HCT116 (cell line): ENCODE measurements around the gene TEAD2. TPM values are rescaled to one million over a fixed set of nuclear protein-coding genes. Genes with fewer than 3 reads are reported as not detected.

Source experiments
- ATAC-seq: fragments of 200-7000 bp; cut with Tn5 transposase; 2 replicates; pipeline ENCODE4 v1.9.1; 2020; ENCODE audit warnings: mild to moderate bottlenecking, moderate library complexity
- BruUV-seq: library from RNA; stranded (reverse); fragments of 400-500 nt; replicated peaks from 2 replicates; lab custom pipeline; 2021; lab: Mats Ljungman, UMichigan
- CTCF ChIA-PET: fragments of 300-600 bp; sonication (Branson Sonifier 250); formaldehyde crosslinking; loops from one replicate; lab custom pipeline; 2021; ENCODE audit warnings: antibody characterized with exemption; lab: Charles Lee
- POLR2A ChIA-PET: fragments of 300-600, 350-600 bp; sonication (Branson Sonifier 250); formaldehyde crosslinking; loops from one replicate; lab custom pipeline; 2021; ENCODE audit warnings: antibody characterized with exemption; lab: Charles Lee
- RAD21 ChIA-PET, 2 experiments: fragments of 300-600 bp; sonication (Branson Sonifier 250); formaldehyde crosslinking; loops; one replicate each; lab custom pipeline; 2023; ENCODE audit warnings: low total read pairs in 2 of 2; ENCODE audit not compliant: uncharacterized antibody in 2 of 2, unreplicated experiment in 2 of 2, low non-redundant PET in 1 of 2; lab: Charles Lee
- DNase-seq: peaks from one replicate; pipeline ENCODE4 v3.0.0-alpha.2; 2010; ENCODE audit warnings: low read depth, low spot score
- H2AFZ ChIP-seq: fragments of 200-600 bp; shearing (Covaris generic), sonication (generic); 2 replicates; pipeline ENCODE4 v1.6.1; 2017; ENCODE audit warnings: low read depth, mixed run types, mixed read lengths, antibody characterized with exemption, low read length; ENCODE audit not compliant: poor library complexity, severe bottlenecking
- H3K27ac ChIP-seq: 2 replicates; pipeline ENCODE4 v1.5.1; 2012; ENCODE audit warnings: low read depth, low read length
- H3K27me3 ChIP-seq: fragments of 200-600 bp; sonication (generic); 2 replicates; pipeline ENCODE4 v1.6.1; 2016; ENCODE audit warnings: mixed run types, low read length, mixed read lengths; ENCODE audit not compliant: insufficient read depth
- H3K36me3 ChIP-seq, 2 experiments: fragments of 200-500 bp in 1 of 2; fragments of 200-600 bp in 1 of 2; sonication (Bioruptor generic) in 1 of 2; sonication (generic) in 1 of 2; 2 replicates each; pipeline versions ENCODE4 v1.5.1 to v1.6.1; 2014 to 2016; ENCODE audit warnings: low read length in 2 of 2, inconsistent platforms in 1 of 2, mixed read lengths in 1 of 2, mixed run types in 1 of 2; ENCODE audit not compliant: insufficient read depth in 2 of 2, control insufficient read depth in 1 of 2
- H3K4me1 ChIP-seq, 2 experiments: fragments of 200-600 bp in 1 of 2; sonication (generic) in 1 of 2; 2 replicates each; pipeline versions ENCODE4 v1.5.1 to v1.6.1; 2012 to 2017; ENCODE audit warnings: low read length in 2 of 2, inconsistent platforms in 1 of 2, mild to moderate bottlenecking in 1 of 2, mixed read lengths in 1 of 2, mixed run types in 1 of 2, moderate library complexity in 1 of 2; ENCODE audit not compliant: insufficient read depth in 2 of 2, control insufficient read depth in 1 of 2
- H3K4me2 ChIP-seq: fragments of 200-600 bp; sonication (generic); 2 replicates; pipeline ENCODE4 v1.6.1; 2017; ENCODE audit warnings: mixed run types, low read length, mixed read lengths
- H3K4me3 ChIP-seq, 2 experiments: fragments of 200-600 bp in 1 of 2; sonication (generic) in 1 of 2; replicated peaks in 1 of 2; 2 replicates each; pipeline ENCODE4 v1.5.1; 2011 to 2016; ENCODE audit warnings: low read length in 2 of 2, control low read depth in 1 of 2, low read depth in 1 of 2, mild to moderate bottlenecking in 1 of 2, mixed read lengths in 1 of 2, mixed run types in 1 of 2
- H3K79me2 ChIP-seq: fragments of 200-600 bp; sonication (generic); 2 replicates; pipeline ENCODE4 v1.6.1; 2017; ENCODE audit warnings: mild to moderate bottlenecking, mixed run types, low read length, moderate library complexity, mixed read lengths; ENCODE audit not compliant: insufficient read depth
- H3K9ac ChIP-seq: fragments of 200-600 bp; sonication (generic); 2 replicates; pipeline ENCODE4 v1.6.1; 2016; ENCODE audit warnings: low read length, mixed read lengths
- H3K9me2 ChIP-seq: fragments of 200-600 bp; sonication (generic), shearing (Covaris generic); 2 replicates; pipeline ENCODE4 v1.6.1; 2017; ENCODE audit warnings: mixed run types, mild to moderate bottlenecking, moderate library complexity; ENCODE audit not compliant: insufficient read depth
- H3K9me3 ChIP-seq, 2 experiments: fragments of 200-500 bp in 1 of 2; fragments of 200-600 bp in 1 of 2; sonication (Bioruptor generic) in 1 of 2; sonication (generic) in 1 of 2; 2 replicates each; pipeline ENCODE4 v1.6.1; 2014 to 2017; ENCODE audit warnings: low read length in 2 of 2, mixed read lengths in 2 of 2, inconsistent platforms in 1 of 2, low read depth in 1 of 2, mild to moderate bottlenecking in 1 of 2, mixed run types in 1 of 2, moderate library complexity in 1 of 2; ENCODE audit not compliant: control insufficient read depth in 1 of 2, insufficient read depth in 1 of 2
- H4K20me1 ChIP-seq: fragments of 200-600 bp; sonication (generic), shearing (Covaris generic); 2 replicates; pipeline ENCODE4 v1.6.1; 2017; ENCODE audit warnings: mixed run types, mild to moderate bottlenecking, moderate library complexity; ENCODE audit not compliant: insufficient read depth
- CBX3 ChIP-seq: IDR thresholded peaks from 2 replicates; pipeline ENCODE4 v1.6.1; 2012; ENCODE audit warnings: low read depth
- EGR1 ChIP-seq: IDR thresholded peaks from 2 replicates; pipeline ENCODE4 v1.6.1; 2012; ENCODE audit warnings: low read depth
- ELF1 ChIP-seq: IDR thresholded peaks from 2 replicates; pipeline ENCODE4 v1.6.1; 2012; ENCODE audit warnings: low read depth, borderline replicate concordance
- EZH2phosphoT487 ChIP-seq: fragments of 200-600 bp; IDR thresholded peaks from 2 replicates; pipeline ENCODE4 v1.6.1; 2018; ENCODE audit warnings: antibody characterized with exemption, borderline replicate concordance
- FOSL1 ChIP-seq: IDR thresholded peaks from 2 replicates; pipeline ENCODE4 v1.6.1; 2012; ENCODE audit warnings: low read depth
- MAX ChIP-seq: IDR thresholded peaks from 2 replicates; pipeline ENCODE4 v1.6.1; 2012
- POLR2A ChIP-seq: IDR thresholded peaks from 2 replicates; pipeline ENCODE4 v1.7.0; 2011; ENCODE audit warnings: borderline replicate concordance; ENCODE audit not compliant: insufficient read depth, insufficient read length; ENCODE audit errors: extremely low read depth
- ZBTB33 ChIP-seq: IDR thresholded peaks from 2 replicates; pipeline ENCODE4 v1.6.1; 2011; ENCODE audit warnings: mild to moderate bottlenecking, low read length, moderate library complexity; ENCODE audit not compliant: insufficient replicate concordance; ENCODE audit errors: extremely low read depth
- intact Hi-C: fragments of 100-400 bp; cut with micrococcal nuclease; formaldehyde crosslinking; loops from 2 replicates; pipeline ENCODE4 v1.10.0; 2022
- total RNA-seq: library from RNA; stranded (reverse); gene quantifications from one replicate; pipeline ENCODE4 v1.2.1, GENCODE V29; 2021; ENCODE audit not compliant: unreplicated experiment
- TF ChIP-seq, protein P1 (sequence below), 3 experiments: fragments of 200-600 bp in 1 of 3; sonication (generic) in 1 of 3; IDR thresholded peaks in 2 of 3; conservative IDR thresholded peaks in 1 of 3; 2 replicates each; pipeline ENCODE4 v1.5.1; 2012 to 2017; ENCODE audit warnings: low read depth in 2 of 3, low read length in 2 of 3, antibody characterized with exemption in 1 of 3, borderline replicate concordance in 1 of 3, control low read depth in 1 of 3, mild to moderate bottlenecking in 1 of 3, mixed read lengths in 1 of 3, mixed run types in 1 of 3, moderate library complexity in 1 of 3; ENCODE audit not compliant: insufficient read depth in 1 of 3

TEAD2 gene
- total RNA-seq, 1 experiment from 2014 or later, result 31.9 TPM

DNA sequence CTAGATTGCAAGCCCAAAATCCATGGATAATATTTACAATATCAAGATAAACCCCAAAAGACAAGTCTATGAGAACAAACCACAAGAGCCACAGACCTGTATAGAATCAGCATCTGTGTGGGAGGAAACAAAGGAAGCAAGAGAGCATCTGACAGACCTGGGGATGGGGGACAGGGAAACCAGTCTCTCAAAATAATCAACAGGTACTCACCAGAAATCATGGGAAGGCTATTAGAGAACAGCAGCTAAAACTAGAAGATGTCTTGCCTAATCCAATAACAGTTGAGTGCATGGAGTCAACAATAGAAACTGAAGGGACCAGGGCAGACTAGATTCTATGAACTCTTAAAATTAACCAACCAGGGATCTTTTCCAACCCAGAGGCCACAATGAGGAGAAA, 45.9 kb downstream of the TEAD2 start:
- TF ChIP-seq EZH2phosphoT487, result no peak
- TF ChIP-seq EGR1, result no peak
- TF ChIP-seq ZBTB33, result no peak
- peaks cover 7 to 8% of the 10 kb centered on the region in 2 experiments for H3K9me3 ChIP-seq
- ATAC-seq (no peak), DNase-seq (no peak)
- H2AFZ ChIP-seq, result no peak overlapping the region
- POLR2A ChIA-PET, result no interaction called here
- no TSS peak for BruUV-seq
- no peaks in the 10 kb centered on the region for H3K79me2 ChIP-seq
- no peaks in the 10 kb centered on the region for H4K20me1 ChIP-seq
- RAD21 ChIA-PET, result no interaction called here
- intact Hi-C loops, result no loop called here
- no peaks in the 10 kb centered on the region for H3K27me3 ChIP-seq
- no peaks in the 10 kb centered on the region; a peak in 2 of 4 replicates for H3K36me3 ChIP-seq
- no peak overlapping the region for H3K9ac ChIP-seq
- no peak overlapping the region for H3K4me2 ChIP-seq
- no peaks in the 10 kb centered on the region for H3K4me1 ChIP-seq
- CTCF ChIA-PET, result no interaction called here
- H3K27ac ChIP-seq, result no peak overlapping the region
- no peak overlapping the region for H3K4me3 ChIP-seq
- no peaks in the 10 kb centered on the region for H3K9me2 ChIP-seq

- DNase-seq, result no peak
- H3K9me2 ChIP-seq, result no peaks in the 10 kb centered on the region
- peaks cover 0 to 7% of the 10 kb centered on the region in 2 experiments; a peak in 2 of 4 replicates for H3K9me3 ChIP-seq
- H3K27ac ChIP-seq, result no peak overlapping the region
- no peak overlapping the region for H2AFZ ChIP-seq
- ATAC-seq, result no peak
- RAD21 ChIA-PET, result no interaction called here
- BruUV-seq, result no TSS peak
- no peak overlapping the region for H3K4me2 ChIP-seq
- intact Hi-C loops, result no loop called here
- H4K20me1 ChIP-seq, result no peaks in the 10 kb centered on the region
- H3K4me1 ChIP-seq, result no peaks in the 10 kb centered on the region
- no peak overlapping the region for H3K4me3 ChIP-seq
- CTCF ChIA-PET, result no interaction called here
- H3K36me3 ChIP-seq, result peaks cover 0 to 2% of the 10 kb centered on the region in 2 experiments; a peak in 1 of 4 replicates
- no peaks in the 10 kb centered on the region for H3K27me3 ChIP-seq
- H3K79me2 ChIP-seq, result no peaks in the 10 kb centered on the region
- POLR2A ChIA-PET, result no interaction called here
- TF ChIP-seq EGR1 (no peak), EZH2phosphoT487 (no peak), CBX3 (no peak), ELF1 (no peak), ZBTB33 (no peak), MAX (no peak), POLR2A (no peak), FOSL1 (no peak)
- TF ChIP-seq, protein P1, sequence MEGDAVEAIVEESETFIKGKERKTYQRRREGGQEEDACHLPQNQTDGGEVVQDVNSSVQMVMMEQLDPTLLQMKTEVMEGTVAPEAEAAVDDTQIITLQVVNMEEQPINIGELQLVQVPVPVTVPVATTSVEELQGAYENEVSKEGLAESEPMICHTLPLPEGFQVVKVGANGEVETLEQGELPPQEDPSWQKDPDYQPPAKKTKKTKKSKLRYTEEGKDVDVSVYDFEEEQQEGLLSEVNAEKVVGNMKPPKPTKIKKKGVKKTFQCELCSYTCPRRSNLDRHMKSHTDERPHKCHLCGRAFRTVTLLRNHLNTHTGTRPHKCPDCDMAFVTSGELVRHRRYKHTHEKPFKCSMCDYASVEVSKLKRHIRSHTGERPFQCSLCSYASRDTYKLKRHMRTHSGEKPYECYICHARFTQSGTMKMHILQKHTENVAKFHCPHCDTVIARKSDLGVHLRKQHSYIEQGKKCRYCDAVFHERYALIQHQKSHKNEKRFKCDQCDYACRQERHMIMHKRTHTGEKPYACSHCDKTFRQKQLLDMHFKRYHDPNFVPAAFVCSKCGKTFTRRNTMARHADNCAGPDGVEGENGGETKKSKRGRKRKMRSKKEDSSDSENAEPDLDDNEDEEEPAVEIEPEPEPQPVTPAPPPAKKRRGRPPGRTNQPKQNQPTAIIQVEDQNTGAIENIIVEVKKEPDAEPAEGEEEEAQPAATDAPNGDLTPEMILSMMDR (IDR thresholded peaks at IDR 0.05 in 2 of 3, conservative IDR thresholded peaks at IDR 0.05 in 1 of 3; ENCODE audit: borderline replicate concordance in 1 of 3, insufficient read depth in 1 of 3, low read depth in 2 of 3, low read length in 2 of 3), result no peak
- H3K9ac ChIP-seq, result no peak overlapping the region
Measured at GRCh38 chr19:49315111-49315510, 47.1 kb downstream of the TEAD2 start.
